ENCODE results near the gene OLFML2B. TPM values are rescaled to one million over a fixed set of nuclear protein-coding genes. Genes with fewer than 3 reads are reported as not detected.

The OLFML2B gene
- total and polyA plus RNA-seq, 2 of the 4 experiments (the other 2 are of a cell fraction), result 0.36 to 0.74 TPM

DNA sequence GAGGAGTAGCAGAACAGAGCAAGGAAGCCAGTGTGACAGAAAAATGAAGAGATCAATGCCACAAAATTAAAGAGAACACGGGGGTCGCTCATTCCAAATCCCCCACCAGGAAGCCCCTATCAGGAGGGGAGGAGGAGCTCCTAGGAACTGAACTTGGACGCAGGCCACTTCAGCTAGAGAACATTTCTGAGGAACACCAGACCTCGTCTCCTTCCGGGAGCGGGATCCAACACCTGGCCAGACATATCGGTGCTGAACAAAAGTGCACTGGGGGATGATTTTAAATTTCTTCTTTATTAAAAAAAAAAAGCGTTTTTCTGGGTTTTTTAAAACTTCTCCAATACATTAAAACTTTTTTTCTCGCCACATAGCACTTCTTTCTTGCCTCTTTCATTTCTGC lies 40.8 kb downstream of the OLFML2B start:
- Histone ChIP-seq H3K4me3 (ENCODE audit: insufficient read depth, low read depth, low read length) (no peak overlapping the region), H3K23ac (ENCODE audit: low read depth, low read length) (no peak overlapping the region), H3K4me2 (ENCODE audit: low read depth, low read length) (no peak overlapping the region), H2BK20ac (ENCODE audit: low read depth, low read length) (no peak overlapping the region), H3K27ac (ENCODE audit: insufficient read depth, low read length) (no peak overlapping the region), H4K5ac (ENCODE audit: low read depth, low read length) (no peak overlapping the region), H2AFZ (replicated peaks; ENCODE audit: low read length, poor library complexity) (no peak overlapping the region), H3K79me1 (ENCODE audit: low read depth in 1 of 2, low read length in 2 of 2) (no peaks in the 10 kb centered on the region), H3K9me1 (ENCODE audit: insufficient read depth, low read length) (no peaks in the 10 kb centered on the region), H3K27me3 (ENCODE audit: control insufficient read depth, insufficient read depth, low read length) (peaks cover 4% of the 10 kb centered on the region), H4K20me1 (ENCODE audit: insufficient read depth, low read length) (no peaks in the 10 kb centered on the region), H2BK15ac (ENCODE audit: low read depth, low read length) (no peak overlapping the region), H3K36me3 (ENCODE audit: control insufficient read depth, insufficient read depth, low read length) (no peaks in the 10 kb centered on the region), H3K4me1 (ENCODE audit: control insufficient read depth, insufficient read depth, low read length) (no peaks in the 10 kb centered on the region), H3K18ac (ENCODE audit: low read depth, low read length) (no peak overlapping the region), H4K8ac (ENCODE audit: low read depth in 2 of 2, low read length in 2 of 2) (no peak overlapping the region), H3K14ac (replicated peaks; ENCODE audit: low read depth, low read length) (no peak overlapping the region), H2AK9ac (replicated peaks; ENCODE audit: low read depth, low read length, poor library complexity) (no peak overlapping the region), H3K56ac (ENCODE audit: extremely low read depth, insufficient read depth, low read length) (no peak overlapping the region), H3K9me3 (ENCODE audit: control insufficient read depth, insufficient read depth, low read length) (peaks cover 10% of the 10 kb centered on the region), H4K91ac (ENCODE audit: insufficient read depth, low read depth, low read length) (no peak overlapping the region), H2BK120ac (ENCODE audit: low read depth, low read length) (no peak overlapping the region), H3K4ac (ENCODE audit: low read depth, low read length) (no peak overlapping the region), H2BK5ac (ENCODE audit: low read depth, low read length, poor library complexity, severe bottlenecking) (no peak overlapping the region), H2AK5ac (ENCODE audit: low read depth, low read length) (no peak overlapping the region), H3K9ac (ENCODE audit: low read depth, low read length) (no peak overlapping the region)
- WGBS, 2 experiments (ENCODE audit: extremely low coverage in 2 of 2, insufficient read length in 1 of 2), result no CpG with 5 or more reads among the region's 9 CpGs
- ChIA-PET POLR2A (ENCODE audit: unreplicated experiment) (no interaction called here), CTCF (no interaction called here)
- DNase-seq (no peak), ATAC-seq (ENCODE audit: low read depth) (no peak)
- intact Hi-C loops (cut with micrococcal nuclease), result no loop called here
- TF ChIP-seq POLR2A (IDR thresholded peaks at IDR 0.05; ENCODE audit: low read depth, low read length), result no peak
- TF ChIP-seq BHLHE40 (IDR thresholded peaks at IDR 0.05; ENCODE audit: low read depth, low read length), result no peak
- no peak for TF ChIP-seq CHD1 (IDR thresholded peaks at IDR 0.05; ENCODE audit: low read depth, low read length)
- no peak for TF ChIP-seq USF2 (IDR thresholded peaks at IDR 0.05; ENCODE audit: low read depth, low read length)
- TF ChIP-seq ELK1 (IDR thresholded peaks at IDR 0.05; ENCODE audit: borderline replicate concordance, low read depth, low read length), result no peak
- dilution Hi-C loops (cut with HindIII; ENCODE audit: low sequenced_read_pairs, unreplicated experiment), result no loop called here
- BruUV-seq (replicated peaks), result no TSS peak
- in situ Hi-C loops (cut with MboI; ENCODE audit: low sequenced_read_pairs), result no loop called here

Measured in IMR-90 (cell line).